Measurements from ENCODE around the gene TM4SF4.

Gene TM4SF4

DNA sequence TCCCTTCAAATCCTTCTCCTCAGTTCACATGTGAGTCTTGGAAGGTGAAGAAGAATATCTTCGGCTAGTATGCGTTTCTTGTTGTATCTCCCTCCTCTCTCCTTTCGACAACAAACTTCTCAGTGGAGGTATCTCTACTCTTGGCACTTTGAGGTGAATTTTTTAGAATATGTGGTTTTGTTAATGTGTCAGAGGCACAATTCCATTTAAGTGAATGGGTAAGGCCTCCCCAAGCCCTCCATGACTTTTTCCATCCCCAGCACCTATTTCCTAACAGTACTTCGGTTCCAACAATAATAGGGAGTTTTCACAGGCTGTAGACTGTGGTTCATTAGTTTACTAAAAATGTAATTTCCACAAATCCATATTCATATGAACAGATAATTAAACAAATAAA is 74.2 kb downstream of the TM4SF4 start:
- DNase-seq (ENCODE audit: low read depth, low spot score) = no peak

DNA sequence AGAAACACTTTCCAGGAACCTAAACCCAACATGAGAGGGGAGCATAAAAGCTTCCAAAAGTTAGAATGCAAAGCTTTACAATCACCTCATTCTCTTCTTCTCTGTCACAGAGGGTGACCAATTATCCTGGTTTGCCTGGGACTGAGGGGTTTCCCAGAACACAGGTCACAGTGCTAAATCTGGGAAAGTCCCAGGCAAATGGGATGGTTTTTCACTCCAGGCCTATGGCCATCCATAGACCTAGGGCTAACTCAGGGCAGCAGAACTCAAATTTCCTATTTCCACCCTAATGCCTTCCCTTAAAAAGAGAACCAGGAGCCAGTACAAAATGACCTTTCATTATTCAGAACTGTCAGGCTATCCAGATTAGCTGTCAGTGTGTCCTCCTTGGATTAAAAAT is 77.0 kb downstream of the TM4SF4 start:
- no peak for DNase-seq (ENCODE audit: low read depth, low spot score)

DNA sequence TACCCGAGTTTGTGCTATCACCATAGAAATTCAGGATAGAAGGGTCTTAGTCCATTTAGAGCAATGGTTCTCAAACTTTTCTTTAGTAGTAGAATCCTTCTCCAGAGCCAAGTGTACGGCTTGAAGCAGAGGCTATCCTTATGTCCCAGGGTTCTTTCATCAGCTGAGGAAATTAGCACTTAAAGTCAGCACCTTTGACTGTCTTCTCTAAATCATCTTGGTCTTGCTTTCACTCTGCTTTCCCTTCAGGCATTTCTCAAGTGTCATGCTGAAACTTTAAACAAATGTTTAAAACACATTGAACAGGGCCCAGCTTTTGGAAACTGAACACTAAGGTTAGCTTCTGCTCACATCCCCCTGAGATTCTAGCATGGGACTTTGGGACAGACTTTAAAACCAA is 78.2 kb downstream of the TM4SF4 start:
- DNase-seq (ENCODE audit: low read depth, low spot score) = no peak
